H1 (cell line): Measurements from ENCODE around the gene TSPAN4. TPM values are rescaled to one million over a fixed set of nuclear protein-coding genes. Genes with fewer than 3 reads are reported as not detected.

Source experiments
- CTCF ChIA-PET: fragments of 300-600 bp; sonication (Branson Sonifier 250); formaldehyde crosslinking; loops from one replicate; lab custom pipeline; 2021; ENCODE audit not compliant: partially characterized antibody; lab: Charles Lee
- POLR2A ChIA-PET: fragments of 300-600 bp; sonication (Branson Sonifier 250); formaldehyde crosslinking; loops from one replicate; lab custom pipeline; 2021; ENCODE audit warnings: inconsistent platforms; ENCODE audit not compliant: partially characterized antibody; lab: Charles Lee
- DNase-seq, 2 experiments: peaks; one replicate each; pipeline versions ENCODE4 v3.0.0 to v3.0.0-alpha.2; 2010 to 2022; ENCODE audit warnings: low spot score in 2 of 2, low read depth in 1 of 2, mixed read lengths in 1 of 2
- FAIRE-seq: peaks from 2 replicates; lab custom pipeline; 2011; peaks lifted over from hg19 to GRCh38; lab: Jason Lieb, UNC
- H2AFZ ChIP-seq: 2 replicates; pipeline ENCODE4 v1.8.1; 2012; ENCODE audit warnings: low read length, inconsistent platforms
- H2AK5ac ChIP-seq: 2 replicates; pipeline ENCODE4 v1.6.1; 2013; ENCODE audit warnings: low read depth, low read length
- H2BK120ac ChIP-seq: replicated peaks from 2 replicates; pipeline ENCODE3; 2013; ENCODE audit warnings: low read depth, low read length, inconsistent platforms
- H2BK12ac ChIP-seq: 2 replicates; pipeline ENCODE4 v1.6.1; 2013; ENCODE audit warnings: low read depth, low read length
- H2BK15ac ChIP-seq: 2 replicates; pipeline ENCODE4 v1.6.1; 2013; ENCODE audit warnings: low read length
- H2BK20ac ChIP-seq: 2 replicates; pipeline ENCODE4 v1.6.1; 2013; ENCODE audit warnings: low read length
- H2BK5ac ChIP-seq: 2 replicates; pipeline ENCODE4 v1.6.1; 2013; ENCODE audit warnings: low read depth, low read length
- H3K14ac ChIP-seq: 2 replicates; pipeline ENCODE4 v1.6.1; 2013; ENCODE audit warnings: inconsistent platforms; ENCODE audit not compliant: insufficient read length
- H3K18ac ChIP-seq: 2 replicates; pipeline ENCODE4 v1.6.1; 2013; ENCODE audit warnings: low read length; ENCODE audit errors: extremely low read depth
- H3K23ac ChIP-seq: 2 replicates; pipeline ENCODE4 v1.6.1; 2013; ENCODE audit warnings: inconsistent platforms; ENCODE audit not compliant: insufficient read length
- H3K23me2 ChIP-seq: 2 replicates; pipeline ENCODE4 v1.6.1; 2013; ENCODE audit warnings: low read depth, low read length
- H3K27ac ChIP-seq: 2 replicates; pipeline ENCODE4 v1.6.1; 2011; ENCODE audit warnings: low read depth, low read length, inconsistent platforms
- H3K27me3 ChIP-seq, 4 experiments: replicated peaks in 1 of 4; 1 replicate in 1 of 4; 2 replicates in 3 of 4; pipeline versions ENCODE4 v1.6.1 to v1.8.1; 2011 to 2013; ENCODE audit warnings: low read length in 3 of 4, mild to moderate bottlenecking in 3 of 4, inconsistent platforms in 2 of 4, mixed read lengths in 2 of 4, moderate library complexity in 1 of 4; ENCODE audit not compliant: control insufficient read depth in 3 of 4, insufficient read depth in 3 of 4; ENCODE audit errors: extremely low read depth in 1 of 4
- H3K36me3 ChIP-seq, 4 experiments: 2 replicates each; pipeline versions ENCODE4 v1.6.1 to v1.8.1; 2011 to 2013; ENCODE audit warnings: mild to moderate bottlenecking in 4 of 4, low read length in 3 of 4, moderate library complexity in 2 of 4, control low read depth in 1 of 4, inconsistent platforms in 1 of 4; ENCODE audit not compliant: insufficient read depth in 4 of 4, control insufficient read depth in 2 of 4
- H3K4ac ChIP-seq: replicated peaks from 2 replicates; pipeline ENCODE3; 2013; ENCODE audit warnings: low read length, low read depth, mixed read lengths, inconsistent platforms; ENCODE audit not compliant: insufficient read length
- H3K4me1 ChIP-seq, 4 experiments: replicated peaks in 1 of 4; 1 replicate in 1 of 4; 2 replicates in 3 of 4; pipeline versions ENCODE4 v1.6.1 to v1.8.1; 2011 to 2013; ENCODE audit warnings: low read length in 3 of 4, inconsistent platforms in 2 of 4, mixed read lengths in 1 of 4; ENCODE audit not compliant: insufficient read depth in 4 of 4, control insufficient read depth in 3 of 4
- H3K4me2 ChIP-seq, 2 experiments: 2 replicates each; pipeline versions ENCODE4 v1.6.1 to v1.8.1; 2011 to 2013; ENCODE audit warnings: low read depth in 2 of 2, low read length in 2 of 2, control low read depth in 1 of 2, inconsistent platforms in 1 of 2, mild to moderate bottlenecking in 1 of 2; ENCODE audit not compliant: insufficient read depth in 1 of 2
- H3K4me3 ChIP-seq, 4 experiments: fragments of 200-600, 300-600 bp in 1 of 4; sonication (generic), shearing (Covaris generic), sonication (Bioruptor Twin) in 1 of 4; 2 replicates each; pipeline versions ENCODE4 v1.5.1 to v1.8.1; 2011 to 2016; ENCODE audit warnings: low read length in 4 of 4, low read depth in 3 of 4, control low read depth in 2 of 4, inconsistent platforms in 2 of 4, mild to moderate bottlenecking in 2 of 4, mixed read lengths in 1 of 4, moderate library complexity in 1 of 4; ENCODE audit not compliant: insufficient read depth in 2 of 4; ENCODE audit errors: extremely low read depth in 1 of 4
- H3K56ac ChIP-seq: replicated peaks from 2 replicates; pipeline ENCODE3; 2013; ENCODE audit warnings: low read depth, mild to moderate bottlenecking, mixed read lengths, low read length, inconsistent platforms; ENCODE audit not compliant: insufficient read length
- H3K79me1 ChIP-seq: 2 replicates; pipeline ENCODE4 v1.6.1; 2013; ENCODE audit warnings: low read depth, low read length, control low read depth
- H3K79me2 ChIP-seq, 2 experiments: 2 replicates each; pipeline versions ENCODE4 v1.6.1 to v1.8.1; 2012 to 2013; ENCODE audit warnings: low read length in 2 of 2, mild to moderate bottlenecking in 2 of 2, inconsistent platforms in 1 of 2; ENCODE audit not compliant: insufficient read depth in 2 of 2, control insufficient read depth in 1 of 2
- H3K9ac ChIP-seq, 4 experiments: replicated peaks in 1 of 4; 1 replicate in 1 of 4; 2 replicates in 3 of 4; pipeline versions ENCODE4 v1.6.1 to v1.8.1; 2011 to 2013; ENCODE audit warnings: low read depth in 3 of 4, low read length in 3 of 4, control low read depth in 2 of 4, mild to moderate bottlenecking in 2 of 4, moderate library complexity in 2 of 4, inconsistent platforms in 1 of 4; ENCODE audit errors: extremely low read depth in 1 of 4
- H3K9me3 ChIP-seq, 2 experiments: 2 replicates each; pipeline versions ENCODE4 v1.6.1 to v1.8.1; 2012 to 2013; ENCODE audit warnings: mild to moderate bottlenecking in 2 of 2, moderate library complexity in 2 of 2, control low read depth in 1 of 2, inconsistent platforms in 1 of 2, low read depth in 1 of 2, low read length in 1 of 2, mixed read lengths in 1 of 2; ENCODE audit not compliant: insufficient read depth in 2 of 2
- H4K20me1 ChIP-seq, 2 experiments: replicated peaks in 1 of 2; 2 replicates each; pipeline versions ENCODE3 to v1.8.1; 2011 to 2013; ENCODE audit warnings: inconsistent platforms in 2 of 2, low read length in 2 of 2, mild to moderate bottlenecking in 1 of 2; ENCODE audit not compliant: insufficient read depth in 2 of 2, control insufficient read depth in 1 of 2
- H4K5ac ChIP-seq: 2 replicates; pipeline ENCODE4 v1.6.1; 2013; ENCODE audit warnings: low read length, low read depth, mixed read lengths, inconsistent platforms; ENCODE audit not compliant: insufficient read length
- H4K8ac ChIP-seq: 2 replicates; pipeline ENCODE4 v1.8.0; 2013; ENCODE audit warnings: mild to moderate bottlenecking, moderate library complexity, low read length, inconsistent platforms; ENCODE audit not compliant: insufficient read depth; ENCODE audit errors: extremely low read depth
- H4K91ac ChIP-seq: replicated peaks from 2 replicates; pipeline ENCODE3; 2013; ENCODE audit warnings: low read length, mixed read lengths, inconsistent platforms; ENCODE audit not compliant: insufficient read length
- CEBPB ChIP-seq: IDR thresholded peaks from 2 replicates; pipeline ENCODE4 v1.6.1; 2012; ENCODE audit warnings: low read depth, low read length
- CTCF ChIP-seq, 3 experiments: IDR thresholded peaks; 1 replicate in 2 of 3; 2 replicates in 1 of 3; pipeline versions ENCODE4 v1.5.1 to v1.6.1; 2011; ENCODE audit warnings: low read length in 3 of 3, mild to moderate bottlenecking in 3 of 3, inconsistent platforms in 2 of 3, low read depth in 1 of 3, moderate library complexity in 1 of 3; ENCODE audit not compliant: insufficient read depth in 1 of 3; ENCODE audit errors: control extremely low read depth in 1 of 3
- HDAC2 ChIP-seq, 2 experiments: fragments of 300-600 bp in 1 of 2; sonication (generic) in 1 of 2; IDR thresholded peaks; 2 replicates each; pipeline ENCODE4 v1.6.1; 2011 to 2012; ENCODE audit warnings: low read depth in 2 of 2, low read length in 2 of 2, mild to moderate bottlenecking in 2 of 2, moderate library complexity in 2 of 2, borderline replicate concordance in 1 of 2, inconsistent platforms in 1 of 2
- JUND ChIP-seq: IDR thresholded peaks from 2 replicates; pipeline ENCODE4 v1.6.1; 2011; ENCODE audit warnings: mild to moderate bottlenecking, improper control_type of control experiment, low read length
- KDM5A ChIP-seq: fragments of 200-600 bp; IDR thresholded peaks from 2 replicates; pipeline ENCODE4 v1.7.1; 2012; ENCODE audit warnings: mild to moderate bottlenecking, low read length, inconsistent platforms, mixed read lengths
- SIN3A ChIP-seq, 2 experiments: IDR thresholded peaks in 1 of 2; conservative IDR thresholded peaks in 1 of 2; 2 replicates each; pipeline ENCODE4 v1.6.1; 2011 to 2012; ENCODE audit warnings: low read length in 2 of 2, improper control_type of control experiment in 1 of 2, low read depth in 1 of 2, mild to moderate bottlenecking in 1 of 2
- SUZ12 ChIP-seq: fragments of 200-600 bp; sonication (generic); IDR thresholded peaks from 2 replicates; pipeline ENCODE4 v1.6.1; 2012; ENCODE audit warnings: mild to moderate bottlenecking, inconsistent platforms, low read length, moderate library complexity, mixed read lengths
- TBP ChIP-seq: IDR thresholded peaks from 2 replicates; pipeline ENCODE4 v1.6.1; 2011; ENCODE audit warnings: low read depth, low read length, improper control_type of control experiment
- WGBS, 2 experiments: shearing (Covaris generic) in 1 of 2; methylation state at CpG; one replicate each; pipeline versions ENCODE4 v1.1.6 to v1.1.7; 2013 to 2015; ENCODE audit warnings: low lambda C conversion rate in 2 of 2, mixed read lengths in 2 of 2, inconsistent platforms in 1 of 2, low coverage in 1 of 2, missing lambda C conversion rate in 1 of 2; ENCODE audit not compliant: insufficient replicate concordance in 2 of 2, insufficient coverage in 1 of 2, insufficient read length in 1 of 2; ENCODE audit errors: extremely low coverage in 1 of 2, missing lambda C conversion rate in 1 of 2; 5-methylcytosine and 5-hydroxymethylcytosine counted together
- polyA plus RNA-seq, 7 experiments: library from polyadenylated mRNA; depleted of rRNA in 3 of 7; stranded (reverse) in 5 of 7; unstranded in 2 of 7; fragments of >200 nt in 5 of 7; fragments of 200-250 nt in 2 of 7; gene quantifications; 1 replicate in 5 of 7; 2 replicates in 1 of 7; 4 replicates in 1 of 7; pipeline versions ENCODE4 v1.2.1 to v1.2.3, GENCODE V29; 2011 to 2013; ENCODE audit warnings: missing spikeins in 2 of 7, mixed read lengths in 2 of 7
- total RNA-seq: library from RNA; stranded (reverse); fragmentation: NEBNext Ultra II Directional; extraction: Animal tissue kit (Norgen Biotek cat#: 25700); gene quantifications from 2 replicates; pipeline ENCODE4 v1.2.1, GENCODE V29; 2021

The TSPAN4 gene
- total and polyA plus RNA-seq, 2 of the 8 experiments (the other 6 are each of a cell fraction or from before 2014, with no cell fraction given) = 74.1 to 145 TPM

- Histone ChIP-seq H2BK15ac (no peak overlapping the region), H2AK5ac (no peak overlapping the region), H2BK20ac (no peak overlapping the region), H3K9me3 (no peaks in the 10 kb centered on the region), H3K4ac (no peak overlapping the region), H3K4me3 (no peak overlapping the region), H4K8ac (no peak overlapping the region), H2BK5ac (0 out of 2 replicates have a peak overlapping the region, but pooled peaks have one; percentile 67), H3K27me3 (no peaks in the 10 kb centered on the region; a peak in 1 of 7 replicates), H2BK120ac (no peak overlapping the region), H3K4me2 (peak overlapping the region in 1 of 2 experiments; percentile 67; a peak in 1 of 4 replicates), H3K18ac (no peak overlapping the region), H2BK12ac (0 out of 2 replicates have a peak overlapping the region, but pooled peaks have one; percentile 9), H3K9ac (no peak overlapping the region), H3K14ac (no peak overlapping the region), H3K79me1 (peaks cover 2% of the 10 kb centered on the region; the same call in 1 of the 2 replicates), H3K56ac (no peak overlapping the region), H3K23ac (no peak overlapping the region), H4K5ac (no peak overlapping the region), H3K4me1 (peaks cover 0 to 8% (median 7%) of the 10 kb centered on the region in 4 experiments; a peak in 5 of 7 replicates), H3K79me2 (no peaks in the 10 kb centered on the region; a peak in 1 of 4 replicates), H3K36me3 (peaks cover 3 to 30% (median 6%) of the 10 kb centered on the region in 4 experiments; a peak in 5 of 8 replicates), H3K27ac (no peak overlapping the region), H2AFZ (no peak overlapping the region), H4K20me1 (peaks cover 0 to 8% of the 10 kb centered on the region in 2 experiments), H4K91ac (no peak overlapping the region), H3K23me2 (peaks cover 9% of the 10 kb centered on the region; the same call in 1 of the 2 replicates)
- ChIA-PET CTCF (interaction anchor here (0.8 to 2.7 kb wide), 6 partner anchors 13 to 75 kb away, joined by 3 to 7 read pairs (median 3); partner anchors contain the start of gene CEND1), POLR2A (interaction anchor here (0.6 to 53.0 kb wide), 6 partner anchors 8 to 158 kb away, joined by 3 to 1917 read pairs (median 8); partner anchors contain the start of genes CD151, CEND1, CRACR2B and PNPLA2)
- no peak for DNase-seq
- no peak for FAIRE-seq
- WGBS, 2 experiments = 95% methylated on average over 27 of the region's 28 CpGs; no CpG with 5 or more reads in 1 of the 2 experiments
- TF ChIP-seq SUZ12 (no peak), TBP (no peak), CEBPB (no peak), HDAC2 (IDR thresholded peaks at IDR 0.05; ENCODE audit: borderline replicate concordance in 1 of 2, low read depth in 2 of 2, low read length in 2 of 2) (no peak), CTCF (IDR thresholded peaks at IDR 0.05; ENCODE audit: control extremely low read depth in 1 of 3, insufficient read depth in 1 of 3, low read depth in 1 of 3, low read length in 3 of 3) (no peak), KDM5A (no peak), JUND (no peak), SIN3A (conservative IDR thresholded peaks at IDR 0.05 in 1 of 2, IDR thresholded peaks at IDR 0.05 in 1 of 2; ENCODE audit: low read depth in 1 of 2, low read length in 2 of 2) (no peak)
These were observed 39.8 kb upstream of the TSPAN4 start for GRCh38 chr11:802693-803466.
